Measurements from ENCODE around the gene MEX3D. TPM values are rescaled to one million over a fixed set of nuclear protein-coding genes. Genes with fewer than 3 reads are reported as not detected.

MEX3D gene
- total RNA-seq, 1 experiment from 2014 or later, result 64.0 TPM

DNA sequence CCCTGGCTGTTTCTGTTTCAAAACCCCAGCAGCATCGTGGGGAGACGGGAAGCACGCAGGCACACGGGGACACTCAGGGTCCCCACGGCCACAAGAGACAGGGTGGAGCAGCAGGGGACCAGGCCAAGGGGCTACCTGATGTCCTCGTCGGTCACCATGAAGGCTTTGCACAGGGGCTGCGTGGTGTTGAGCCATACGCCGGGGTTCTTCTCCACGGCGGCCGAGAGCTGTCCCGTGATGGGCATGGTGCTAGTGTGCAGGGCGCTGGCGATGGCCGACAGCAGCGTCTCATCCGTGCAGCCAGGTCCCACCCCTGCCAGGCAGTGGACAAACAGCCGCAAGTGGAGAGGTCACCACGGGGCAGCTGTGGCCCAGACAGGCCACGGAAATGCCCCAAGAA is 12.8 kb upstream of the MEX3D start:
- Histone ChIP-seq H3K27me3 (ENCODE audit: low read length) (no peaks in the 10 kb centered on the region), H3K9ac (ENCODE audit: low read length) (no peak overlapping the region), H3K79me2 (ENCODE audit: low read length) (peaks cover 7% of the 10 kb centered on the region; the same call in 1 of the 2 replicates), H4K20me1 (ENCODE audit: low read length) (no peaks in the 10 kb centered on the region), H3K9me3 (ENCODE audit: low read length) (no peaks in the 10 kb centered on the region), H2AFZ (ENCODE audit: low read length) (no peak overlapping the region), H3K36me3 (ENCODE audit: low read depth, low read length) (no peaks in the 10 kb centered on the region), H3K9me2 (replicated peaks; ENCODE audit: low read length) (no peaks in the 10 kb centered on the region), H3K4me1 (ENCODE audit: insufficient read depth, low read length) (no peaks in the 10 kb centered on the region), H3K4me3 (ENCODE audit: low read length) (no peak overlapping the region), H3K27ac (ENCODE audit: low read length) (no peak overlapping the region), H3K4me2 (ENCODE audit: low read length) (no peak overlapping the region), H3F3A (ENCODE audit: low read length, unreplicated experiment) (no peaks in the 10 kb centered on the region)
- ChIA-PET POLR2A (ENCODE audit: unreplicated experiment) (no interaction called here), CTCF (no interaction called here)
- DNase-seq (no peak), ATAC-seq (no peak)
- BruUV-seq (replicated peaks), result no TSS peak
- intact Hi-C loops (cut with micrococcal nuclease), result no loop called here
- TF ChIP-seq, protein P1, sequence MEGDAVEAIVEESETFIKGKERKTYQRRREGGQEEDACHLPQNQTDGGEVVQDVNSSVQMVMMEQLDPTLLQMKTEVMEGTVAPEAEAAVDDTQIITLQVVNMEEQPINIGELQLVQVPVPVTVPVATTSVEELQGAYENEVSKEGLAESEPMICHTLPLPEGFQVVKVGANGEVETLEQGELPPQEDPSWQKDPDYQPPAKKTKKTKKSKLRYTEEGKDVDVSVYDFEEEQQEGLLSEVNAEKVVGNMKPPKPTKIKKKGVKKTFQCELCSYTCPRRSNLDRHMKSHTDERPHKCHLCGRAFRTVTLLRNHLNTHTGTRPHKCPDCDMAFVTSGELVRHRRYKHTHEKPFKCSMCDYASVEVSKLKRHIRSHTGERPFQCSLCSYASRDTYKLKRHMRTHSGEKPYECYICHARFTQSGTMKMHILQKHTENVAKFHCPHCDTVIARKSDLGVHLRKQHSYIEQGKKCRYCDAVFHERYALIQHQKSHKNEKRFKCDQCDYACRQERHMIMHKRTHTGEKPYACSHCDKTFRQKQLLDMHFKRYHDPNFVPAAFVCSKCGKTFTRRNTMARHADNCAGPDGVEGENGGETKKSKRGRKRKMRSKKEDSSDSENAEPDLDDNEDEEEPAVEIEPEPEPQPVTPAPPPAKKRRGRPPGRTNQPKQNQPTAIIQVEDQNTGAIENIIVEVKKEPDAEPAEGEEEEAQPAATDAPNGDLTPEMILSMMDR (conservative IDR thresholded peaks at IDR 0.05; ENCODE audit: low read depth, low read length), result no peak
- no peak for TF ChIP-seq EZH2 (IDR thresholded peaks at IDR 0.05; ENCODE audit: low read length, unreplicated experiment)
- TF ChIP-seq EZH2phosphoT487 (IDR thresholded peaks at IDR 0.05; ENCODE audit: borderline replicate concordance, low read length), result no peak

DNA sequence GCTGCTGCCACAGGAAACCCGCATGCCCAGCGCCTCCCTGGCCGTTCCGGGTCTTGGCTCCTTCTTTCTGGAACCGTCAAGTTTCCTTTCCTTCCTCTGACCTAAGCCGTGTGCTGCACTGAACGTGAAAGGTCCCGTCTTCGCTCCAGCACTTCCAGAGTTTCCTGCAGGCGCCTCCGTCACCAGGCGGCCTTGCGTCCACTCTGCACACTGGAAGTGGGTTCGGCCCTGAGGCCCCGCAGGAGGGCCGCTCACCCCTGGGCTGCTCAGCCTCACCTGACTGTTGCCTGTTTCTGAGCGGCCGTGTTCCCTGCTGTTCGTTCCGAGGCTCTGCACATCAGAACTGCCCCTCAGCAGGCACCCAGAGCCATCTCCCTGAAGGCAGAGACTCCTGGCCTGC is 12.3 kb upstream of the MEX3D start:
- no peaks in the 10 kb centered on the region for H3K36me3 ChIP-seq (ENCODE audit: low read depth, low read length)
- BruUV-seq (replicated peaks), result no TSS peak

DNA sequence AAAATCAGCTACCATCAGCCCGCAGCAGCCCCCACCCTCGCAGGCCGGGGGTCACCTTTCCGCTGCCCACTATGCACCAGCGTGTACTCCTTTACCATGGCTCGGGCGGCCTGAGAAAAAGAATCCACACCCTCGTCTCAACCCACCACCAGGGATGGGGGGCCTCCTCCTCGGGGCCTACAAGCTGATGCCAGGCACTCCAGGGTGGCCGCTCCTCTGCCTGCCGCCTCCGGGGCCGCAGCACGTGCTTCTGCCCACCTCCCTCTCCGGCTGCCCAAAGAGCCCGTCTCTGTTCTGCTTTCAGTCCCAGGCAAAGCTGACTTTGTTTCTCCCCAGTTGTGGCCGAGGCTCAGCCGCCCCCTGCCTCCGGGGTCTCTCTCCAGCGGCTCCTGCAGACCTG is 11.1 kb upstream of the MEX3D start:
- intact Hi-C loops (cut with micrococcal nuclease), result no loop called here
- Histone ChIP-seq H3K4me2 (ENCODE audit: low read length) (no peak overlapping the region), H2AFZ (ENCODE audit: low read length) (no peak overlapping the region), H3K27me3 (ENCODE audit: low read length) (no peaks in the 10 kb centered on the region), H3K4me3 (ENCODE audit: low read length) (no peak overlapping the region), H3K79me2 (ENCODE audit: low read length) (no peaks in the 10 kb centered on the region), H3K9me2 (replicated peaks; ENCODE audit: low read length) (no peaks in the 10 kb centered on the region), H3K27ac (ENCODE audit: low read length) (no peak overlapping the region), H3F3A (ENCODE audit: low read length, unreplicated experiment) (no peaks in the 10 kb centered on the region), H3K9ac (ENCODE audit: low read length) (no peak overlapping the region), H3K9me3 (ENCODE audit: low read length) (no peaks in the 10 kb centered on the region), H4K20me1 (ENCODE audit: low read length) (no peaks in the 10 kb centered on the region), H3K4me1 (ENCODE audit: insufficient read depth, low read length) (no peaks in the 10 kb centered on the region), H3K36me3 (ENCODE audit: low read depth, low read length) (no peaks in the 10 kb centered on the region)
- CTCF ChIA-PET, result no interaction called here
- TF ChIP-seq EZH2phosphoT487 (IDR thresholded peaks at IDR 0.05; ENCODE audit: borderline replicate concordance, low read length), result no peak
- TF ChIP-seq, protein P1 (conservative IDR thresholded peaks at IDR 0.05; ENCODE audit: low read depth, low read length), result no peak
- TF ChIP-seq EZH2 (IDR thresholded peaks at IDR 0.05; ENCODE audit: low read length, unreplicated experiment), result no peak
- POLR2A ChIA-PET (ENCODE audit: unreplicated experiment), result no interaction called here
- ATAC-seq (no peak), DNase-seq (no peak)
- no TSS peak for BruUV-seq (replicated peaks)

More for the DNA sequence above, 12.3 kb upstream of the MEX3D start:
- Histone ChIP-seq H3K9me3 (ENCODE audit: low read length) (no peaks in the 10 kb centered on the region), H4K20me1 (ENCODE audit: low read length) (no peaks in the 10 kb centered on the region), H3K4me3 (ENCODE audit: low read length) (no peak overlapping the region), H3K27me3 (ENCODE audit: low read length) (no peaks in the 10 kb centered on the region), H2AFZ (ENCODE audit: low read length) (no peak overlapping the region), H3K4me2 (ENCODE audit: low read length) (no peak overlapping the region), H3K9ac (ENCODE audit: low read length) (no peak overlapping the region), H3F3A (ENCODE audit: low read length, unreplicated experiment) (no peaks in the 10 kb centered on the region), H3K79me2 (ENCODE audit: low read length) (peaks cover 1% of the 10 kb centered on the region; the same call in 1 of the 2 replicates), H3K9me2 (replicated peaks; ENCODE audit: low read length) (no peaks in the 10 kb centered on the region), H3K4me1 (ENCODE audit: insufficient read depth, low read length) (no peaks in the 10 kb centered on the region), H3K27ac (ENCODE audit: low read length) (no peak overlapping the region)
- TF ChIP-seq, protein P1 (conservative IDR thresholded peaks at IDR 0.05; ENCODE audit: low read depth, low read length), result no peak
- no peak for TF ChIP-seq EZH2 (IDR thresholded peaks at IDR 0.05; ENCODE audit: low read length, unreplicated experiment)
- TF ChIP-seq EZH2phosphoT487 (IDR thresholded peaks at IDR 0.05; ENCODE audit: borderline replicate concordance, low read length), result no peak
- ChIA-PET POLR2A (ENCODE audit: unreplicated experiment) (no interaction called here), CTCF (no interaction called here)
- ATAC-seq (no peak), DNase-seq (no peak)
- intact Hi-C loops (cut with micrococcal nuclease), result no loop called here

Measured in PC-3 (cell line).